H1 (cell line): ENCODE measurements around the gene CCDC73. TPM values are rescaled to one million over a fixed set of nuclear protein-coding genes. Genes with fewer than 3 reads are reported as not detected.

Experiments used
- SIN3A ChIP-seq, 2 experiments: IDR thresholded peaks in 1 of 2; conservative IDR thresholded peaks in 1 of 2; 2 replicates each; pipeline ENCODE4 v1.6.1; 2011 to 2012; ENCODE audit warnings: low read length in 2 of 2, improper control_type of control experiment in 1 of 2, low read depth in 1 of 2, mild to moderate bottlenecking in 1 of 2
- polyA plus RNA-seq, 7 experiments: library from polyadenylated mRNA; depleted of rRNA in 3 of 7; stranded (reverse) in 5 of 7; unstranded in 2 of 7; fragments of >200 nt in 5 of 7; fragments of 200-250 nt in 2 of 7; gene quantifications; 1 replicate in 5 of 7; 2 replicates in 1 of 7; 4 replicates in 1 of 7; pipeline versions ENCODE4 v1.2.1 to v1.2.3, GENCODE V29; 2011 to 2013; ENCODE audit warnings: missing spikeins in 2 of 7, mixed read lengths in 2 of 7
- total RNA-seq: library from RNA; stranded (reverse); fragmentation: NEBNext Ultra II Directional; extraction: Animal tissue kit (Norgen Biotek cat#: 25700); gene quantifications from 2 replicates; pipeline ENCODE4 v1.2.1, GENCODE V29; 2021

Gene CCDC73
- total and polyA plus RNA-seq, 2 of the 8 experiments (the other 6 are each of a cell fraction or from before 2014, with no cell fraction given) = not detected

DNA sequence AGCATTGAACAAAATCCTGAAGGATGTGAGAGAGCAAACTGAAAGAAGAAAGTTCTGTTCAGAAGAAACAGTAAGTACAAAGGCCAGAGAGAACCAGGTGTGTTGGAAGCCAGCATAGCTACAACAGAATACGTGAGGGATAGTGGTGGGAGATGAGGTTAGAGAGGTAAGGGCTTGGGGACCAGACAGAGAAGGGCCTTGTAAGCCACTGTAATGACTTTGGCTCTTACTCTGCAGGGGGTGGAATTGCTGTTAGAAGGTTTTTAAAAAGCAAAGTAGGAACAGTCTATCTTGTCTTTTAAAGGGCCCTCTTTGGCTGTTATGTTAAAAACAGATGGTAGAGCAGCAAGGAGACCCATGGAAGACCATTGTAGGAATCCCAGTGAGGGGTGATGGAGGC lies 39.5 kb upstream of the CCDC73 start (continued):
- no peak for TF ChIP-seq SIN3A (conservative IDR thresholded peaks at IDR 0.05 in 1 of 2, IDR thresholded peaks at IDR 0.05 in 1 of 2; ENCODE audit: low read depth in 1 of 2, low read length in 2 of 2)
